GM12878 (cell line): Measurements from ENCODE around the gene THSD8. TPM values are rescaled to one million over a fixed set of nuclear protein-coding genes. Genes with fewer than 3 reads are reported as not detected.
A peak's percentile ranks its signal among the peaks of the same experiment; 100 is the strongest.

ENCODE experiments used
- ATF2 ChIP-seq: IDR thresholded peaks from 2 replicates; pipeline ENCODE4 v1.6.1; 2012; ENCODE audit warnings: low read length, inconsistent platforms
- BACH1 ChIP-seq: fragments of 450-650 bp; IDR thresholded peaks from 2 replicates; pipeline ENCODE4 v1.6.1; 2017; ENCODE audit warnings: mild to moderate bottlenecking, borderline replicate concordance
- BRCA1 ChIP-seq: IDR thresholded peaks from 2 replicates; pipeline ENCODE4 v1.6.1; 2011; ENCODE audit warnings: low read depth, low read length, improper control_type of control experiment
- CUX1 ChIP-seq: IDR thresholded peaks from 2 replicates; pipeline ENCODE4 v1.6.1; 2012; ENCODE audit warnings: improper control_type of control experiment, low read depth, low read length; ENCODE audit not compliant: insufficient replicate concordance
- EED ChIP-seq: sonication (generic); IDR thresholded peaks from 2 replicates; pipeline ENCODE4 v1.6.1; 2016; ENCODE audit warnings: antibody characterized with exemption, low read depth
- EP300 ChIP-seq, 2 experiments: fragments of 150-350 bp in 1 of 2; IDR thresholded peaks; 2 replicates each; pipeline ENCODE4 v1.6.1; 2011 to 2012; ENCODE audit warnings: low read depth in 2 of 2, low read length in 2 of 2, borderline replicate concordance in 1 of 2, improper control_type of control experiment in 1 of 2, inconsistent platforms in 1 of 2; ENCODE audit not compliant: control insufficient read depth in 1 of 2
- ETV6 ChIP-seq, 2 experiments: fragments of 450-650 bp in 1 of 2; IDR thresholded peaks in 1 of 2; conservative IDR thresholded peaks in 1 of 2; 2 replicates each; pipeline ENCODE4 v1.6.1; 2014; ENCODE audit warnings: antibody characterized with exemption in 1 of 2, borderline replicate concordance in 1 of 2, low read depth in 1 of 2, mild to moderate bottlenecking in 1 of 2, moderate library complexity in 1 of 2
- IRF3 ChIP-seq: fragments of 450-650 bp; IDR thresholded peaks from 2 replicates; pipeline ENCODE4 v1.6.1; 2014; ENCODE audit warnings: mild to moderate bottlenecking
- IRF4 ChIP-seq: IDR thresholded peaks from 2 replicates; pipeline ENCODE4 v1.6.1; 2011; ENCODE audit warnings: low read depth, low read length
- KLF5 ChIP-seq: fragments of 450-650 bp; IDR thresholded peaks from 2 replicates; pipeline ENCODE4 v1.6.1; 2014; ENCODE audit warnings: mild to moderate bottlenecking; ENCODE audit not compliant: partially characterized antibody
- MXI1 ChIP-seq: fragments of 150-350 bp; IDR thresholded peaks from 2 replicates; pipeline ENCODE4 v1.6.1; 2011; ENCODE audit warnings: low read depth, mild to moderate bottlenecking, inconsistent platforms, low read length, improper control_type of control experiment
- MYB ChIP-seq: fragments of 150-350 bp; IDR thresholded peaks from 2 replicates; pipeline ENCODE4 v1.6.1; 2014; ENCODE audit warnings: mild to moderate bottlenecking, low read depth, low read length, borderline replicate concordance
- PML ChIP-seq: IDR thresholded peaks from 2 replicates; pipeline ENCODE4 v1.6.1; 2012; ENCODE audit warnings: low read length, inconsistent platforms
- REST ChIP-seq: IDR thresholded peaks from 2 replicates; pipeline ENCODE4 v1.6.1; 2012; ENCODE audit warnings: mild to moderate bottlenecking, low read depth, low read length
- SMC3 ChIP-seq: IDR thresholded peaks from 2 replicates; pipeline ENCODE4 v1.6.1; 2011; ENCODE audit warnings: low read length, improper control_type of control experiment, borderline replicate concordance
- ZNF622 ChIP-seq: fragments of 450-650 bp; IDR thresholded peaks from 2 replicates; pipeline ENCODE4 v1.6.1; 2017; ENCODE audit warnings: mild to moderate bottlenecking, inconsistent platforms
- polyA plus RNA-seq, 11 experiments: library from polyadenylated mRNA; depleted of rRNA in 4 of 11; unstranded in 6 of 11; stranded (reverse) in 5 of 11; fragments of >200 nt; fragmentation: Nextera tagmentation in 4 of 11; fragmentation: Illumina TruSeq in 1 of 11; extraction: Ambion mirVana in 4 of 11; extraction: Trizol in 1 of 11; gene quantifications; 1 replicate in 1 of 11; 2 replicates in 10 of 11; pipeline versions ENCODE4 v1.2.1 to v1.2.3, GENCODE V29; 2011 to 2016; ENCODE audit warnings: inconsistent platforms in 2 of 11, missing spikeins in 2 of 11, low read depth in 1 of 11
- total RNA-seq, 4 experiments: library from RNA; depleted of rRNA in 3 of 4; stranded (reverse); fragments of >200 nt in 3 of 4; fragmentation: Illumina TruSeq in 1 of 4; extraction: Trizol in 1 of 4; gene quantifications; 2 replicates each; pipeline versions ENCODE4 v1.2.1 to v1.2.3, GENCODE V29; 2013 to 2021

Gene THSD8
- total and polyA plus RNA-seq, 10 of the 15 experiments (the other 5 are each of a cell fraction or from before 2014, with no cell fraction given): 0.24 to 32.3 (median 21.3) TPM; not detected in 2

- TF ChIP-seq CUX1 (no peak), MYB (no peak), BACH1 (no peak), ATF2 (no peak), BRCA1 (no peak), PML (no peak), ZNF622 (no peak), EP300 (IDR thresholded peaks at IDR 0.05; ENCODE audit: borderline replicate concordance in 1 of 2, control insufficient read depth in 1 of 2, low read depth in 2 of 2, low read length in 2 of 2) (no peak), REST (no peak), KLF5 (no peak), IRF4 (no peak), ETV6 (conservative IDR thresholded peaks at IDR 0.05 in 1 of 2, IDR thresholded peaks at IDR 0.05 in 1 of 2; ENCODE audit: borderline replicate concordance in 1 of 2, low read depth in 1 of 2) (no peak), IRF3 (no peak), SMC3 (peak; percentile 71), MXI1 (no peak), EED (no peak)
Measured at GRCh38 chr19:12757544-12758274, 44.2 kb upstream of the THSD8 start (continued).
